ENCODE measurements around the gene CUL3.
"Not testable (repeated sequence)": the region's sequence is repeated elsewhere in the genome, so short reads cannot be mapped to it uniquely, and the experiment has no call there.

Gene CUL3

GRCh38 chr2:224538561-224539138 is 46.5 kb downstream of the CUL3 start:
- DNase-seq (ENCODE audit: low spot score): no peak

- DNase-seq (ENCODE audit: low spot score): no peak
Measured at GRCh38 chr2:224532931-224533330, 52.2 kb downstream of the CUL3 start.

GRCh38 chr2:224532441-224532840 is 52.7 kb downstream of the CUL3 start:
- DNase-seq (ENCODE audit: low spot score): no peak

- no peak for DNase-seq (ENCODE audit: low spot score)
Measured at GRCh38 chr2:224528171-224528570, 57.0 kb downstream of the CUL3 start.

GRCh38 chr2:224525774-224526173 is 59.4 kb downstream of the CUL3 start:
- DNase-seq (ENCODE audit: low spot score): no peak

- DNase-seq (ENCODE audit: low spot score): no peak
Measured at GRCh38 chr2:224524657-224525056, 60.5 kb downstream of the CUL3 start.

GRCh38 chr2:224523626-224524577 is 61.3 kb downstream of the CUL3 start:
- DNase-seq (ENCODE audit: low spot score): no peak

GRCh38 chr2:224522483-224522882 is 62.7 kb downstream of the CUL3 start:
- DNase-seq (ENCODE audit: low spot score): not testable (repeated sequence)

- DNase-seq (ENCODE audit: low spot score): no peak
Measured at GRCh38 chr2:224520064-224520463, 65.1 kb downstream of the CUL3 start.

- no peak for DNase-seq (ENCODE audit: low spot score)
Measured at GRCh38 chr2:224518806-224519580, 66.2 kb downstream of the CUL3 start.

GRCh38 chr2:224517963-224518362 is 67.2 kb downstream of the CUL3 start:
- no peak for DNase-seq (ENCODE audit: low spot score)

GRCh38 chr2:224516393-224516792 is 68.8 kb downstream of the CUL3 start:
- DNase-seq (ENCODE audit: low spot score): not testable (repeated sequence)

GRCh38 chr2:224513991-224514390 is 71.2 kb downstream of the CUL3 start:
- no peak for DNase-seq (ENCODE audit: low spot score)

- DNase-seq (ENCODE audit: low spot score): no peak
Measured at GRCh38 chr2:224507789-224508188, 77.4 kb downstream of the CUL3 start.

- DNase-seq (ENCODE audit: low spot score): no peak
Measured at GRCh38 chr2:224506494-224506893, 78.7 kb downstream of the CUL3 start.

- DNase-seq (ENCODE audit: low spot score): no peak
Measured at GRCh38 chr2:224498991-224499390, 86.2 kb downstream of the CUL3 start.

GRCh38 chr2:224492531-224492930 is 92.6 kb downstream of the CUL3 start:
- no peak for DNase-seq (ENCODE audit: low spot score)

- not testable (repeated sequence) for DNase-seq (ENCODE audit: low spot score)
Measured at GRCh38 chr2:224487940-224488339, 97.2 kb downstream of the CUL3 start.

- DNase-seq (ENCODE audit: low spot score): not testable (repeated sequence)
Measured at GRCh38 chr2:224485081-224486014, 99.8 kb downstream of the CUL3 start.

GRCh38 chr2:224479826-224480225 is 105.3 kb downstream of the CUL3 start:
- no peak for DNase-seq (ENCODE audit: low spot score)

- no peak for DNase-seq (ENCODE audit: low spot score)
Measured at GRCh38 chr2:224472827-224473226, 112.3 kb downstream of the CUL3 start.
